Effector memory CD8-positive, alpha-beta T cell (primary cell): Measurements from ENCODE around the gene MYOM3.
"Not testable (repeated sequence)": the region's sequence is repeated elsewhere in the genome, so short reads cannot be mapped to it uniquely, and the experiment has no call there.

Experiments
- ATAC-seq: fragments of 150-1000 bp; cut with Tn5 transposase; replicated peaks from 2 replicates; pipeline ENCODE4 v1.10.0; 2021; ENCODE audit warnings: mild to moderate bottlenecking, moderate library complexity
- DNase-seq, 3 experiments: peaks; one replicate each; pipeline ENCODE4 v3.0.0; 2021
- H3K27ac Mint-ChIP-seq, 2 donors: one replicate each; pipeline ENCODE4 v1.8.0; 2022; ENCODE audit warnings: mild to moderate bottlenecking in 2 of 2, mixed read lengths in 2 of 2, moderate library complexity in 2 of 2
- H3K27me3 Mint-ChIP-seq, 2 donors: one replicate each; pipeline ENCODE4 v1.8.0; 2022; ENCODE audit warnings: mixed read lengths in 2 of 2
- H3K36me3 Mint-ChIP-seq: one replicate; pipeline ENCODE4 v1.8.0; 2022; ENCODE audit warnings: mild to moderate bottlenecking, moderate library complexity, mixed read lengths; ENCODE audit not compliant: insufficient read depth
- H3K4me1 Mint-ChIP-seq, 2 donors: one replicate each; pipeline ENCODE4 v1.8.0; 2022; ENCODE audit warnings: low read depth in 2 of 2, mixed read lengths in 2 of 2
- H3K4me3 Mint-ChIP-seq, 2 donors: one replicate each; pipeline ENCODE4 v1.8.0; 2022; ENCODE audit warnings: mild to moderate bottlenecking in 2 of 2, mixed read lengths in 2 of 2, moderate library complexity in 2 of 2
- H3K9me3 Mint-ChIP-seq, 2 donors: one replicate each; pipeline ENCODE4 v1.8.0; 2022; ENCODE audit warnings: mixed read lengths in 2 of 2

The MYOM3 gene

DNA sequence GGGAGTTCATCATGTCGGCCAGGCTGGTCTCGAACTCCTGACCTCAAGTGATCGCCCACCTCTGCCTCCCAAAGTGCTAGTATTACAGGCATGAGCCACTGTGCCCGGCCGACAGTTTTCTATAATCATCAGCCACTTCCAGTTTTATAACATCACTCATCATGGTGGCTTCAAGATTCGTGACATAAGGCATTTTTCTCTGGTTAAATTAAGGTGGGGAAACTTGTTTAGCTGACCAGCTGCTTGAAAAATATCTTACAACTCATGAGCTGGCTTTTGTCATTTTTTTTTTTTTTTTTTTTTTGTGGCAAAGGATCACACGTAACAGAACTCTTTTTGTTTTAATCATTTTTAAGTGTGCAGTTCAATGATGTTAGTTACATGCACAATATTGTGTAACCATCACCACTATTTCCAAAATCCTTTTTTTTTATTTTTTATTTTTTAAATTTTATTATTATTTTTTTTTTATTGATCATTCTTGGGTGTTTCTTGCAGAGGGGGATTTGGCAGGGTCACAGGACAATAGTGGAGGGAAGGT is 80.9 kb downstream of the MYOM3 start:
- ATAC-seq, H3K9me3 Mint-ChIP-seq, H3K4me3 Mint-ChIP-seq, H3K36me3 Mint-ChIP-seq, H3K4me1 Mint-ChIP-seq, DNase-seq, H3K27me3 Mint-ChIP-seq, H3K27ac Mint-ChIP-seq: not testable (repeated sequence)

DNA sequence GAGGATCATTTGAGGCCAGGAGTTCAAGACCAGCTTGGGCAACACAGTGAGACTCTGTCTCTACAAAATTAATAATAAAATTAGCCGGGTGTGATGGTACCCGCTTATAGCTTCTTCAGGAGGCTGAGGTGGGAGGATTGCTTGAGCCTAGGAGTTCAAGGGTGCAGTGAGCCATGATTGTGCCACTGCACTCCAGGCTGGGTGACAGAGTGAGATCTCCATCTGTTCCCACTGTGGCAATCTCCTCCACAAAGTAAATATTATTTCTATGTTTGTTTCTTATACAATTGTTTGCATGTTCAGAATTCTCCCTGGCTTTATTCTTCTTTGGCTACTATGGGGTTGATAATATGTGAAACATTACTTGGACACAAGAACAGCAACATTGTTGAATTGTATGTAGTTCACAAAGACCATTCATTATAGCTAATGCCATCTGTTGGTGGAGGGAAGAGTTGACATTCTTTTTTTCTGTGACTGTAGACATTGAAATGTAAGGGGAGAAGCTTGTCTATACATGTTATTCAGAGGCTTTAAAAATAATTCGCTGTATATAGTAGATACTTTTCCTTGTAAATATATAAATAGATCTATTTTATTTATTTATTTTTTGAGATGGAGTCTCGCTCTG is 84.0 kb downstream of the MYOM3 start:
- H3K36me3 Mint-ChIP-seq: peaks cover 3% of the 10 kb centered on the region
- H3K9me3 Mint-ChIP-seq: no peaks in the 10 kb centered on the region
- peaks cover 0 to 2% of the 10 kb centered on the region in 2 donors for H3K27me3 Mint-ChIP-seq
- H3K4me1 Mint-ChIP-seq: no peaks in the 10 kb centered on the region
- H3K27ac Mint-ChIP-seq: no peak overlapping the region
- H3K4me3 Mint-ChIP-seq: no peak overlapping the region
- ATAC-seq: no peak
- no peak for DNase-seq

DNA sequence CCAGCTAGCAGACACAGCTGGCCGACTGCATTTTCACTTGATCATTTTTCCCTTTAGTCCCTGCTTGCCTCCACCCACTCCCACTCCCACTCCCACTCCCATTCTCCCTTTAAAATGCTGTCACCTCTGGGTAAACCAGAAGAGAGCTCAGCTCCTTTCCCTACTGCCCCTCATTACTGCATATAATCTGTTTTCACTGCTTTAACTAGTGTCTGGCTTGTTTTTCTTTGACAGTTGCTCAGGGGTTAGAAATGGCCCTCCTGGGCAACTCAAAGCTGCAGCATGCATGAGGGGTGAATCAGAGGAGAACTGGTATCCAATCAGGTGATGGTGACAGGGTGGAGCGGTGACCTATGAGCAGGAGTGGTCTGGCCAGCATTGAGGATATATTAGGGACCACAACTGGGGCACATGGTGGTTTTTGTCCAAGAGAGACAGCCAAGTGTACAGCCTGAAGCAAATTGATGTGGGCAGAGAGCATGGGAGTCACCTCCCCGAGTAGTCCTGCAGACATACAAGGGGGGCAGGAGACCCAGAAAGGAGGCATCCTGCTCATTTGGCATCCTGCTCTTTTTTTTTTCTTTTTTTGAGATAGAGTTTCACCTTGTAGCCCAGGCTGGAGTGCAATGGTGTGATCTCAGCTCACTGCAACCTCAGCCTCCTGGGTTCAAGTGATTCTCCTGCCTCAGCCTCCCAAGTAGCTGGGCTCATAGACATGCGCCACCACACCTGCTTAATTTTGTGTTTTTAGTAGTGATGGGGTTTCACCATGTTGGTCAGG is 89.2 kb downstream of the MYOM3 start:
- H3K4me1 Mint-ChIP-seq: no peaks in the 10 kb centered on the region
- no peak overlapping the region for H3K4me3 Mint-ChIP-seq
- no peaks in the 10 kb centered on the region for H3K36me3 Mint-ChIP-seq
- no peaks in the 10 kb centered on the region for H3K9me3 Mint-ChIP-seq
- H3K27ac Mint-ChIP-seq: no peak overlapping the region
- ATAC-seq (no peak), DNase-seq (no peak)
- H3K27me3 Mint-ChIP-seq: peaks cover under 1 to 10% of the 10 kb centered on the region in 2 donors

DNA sequence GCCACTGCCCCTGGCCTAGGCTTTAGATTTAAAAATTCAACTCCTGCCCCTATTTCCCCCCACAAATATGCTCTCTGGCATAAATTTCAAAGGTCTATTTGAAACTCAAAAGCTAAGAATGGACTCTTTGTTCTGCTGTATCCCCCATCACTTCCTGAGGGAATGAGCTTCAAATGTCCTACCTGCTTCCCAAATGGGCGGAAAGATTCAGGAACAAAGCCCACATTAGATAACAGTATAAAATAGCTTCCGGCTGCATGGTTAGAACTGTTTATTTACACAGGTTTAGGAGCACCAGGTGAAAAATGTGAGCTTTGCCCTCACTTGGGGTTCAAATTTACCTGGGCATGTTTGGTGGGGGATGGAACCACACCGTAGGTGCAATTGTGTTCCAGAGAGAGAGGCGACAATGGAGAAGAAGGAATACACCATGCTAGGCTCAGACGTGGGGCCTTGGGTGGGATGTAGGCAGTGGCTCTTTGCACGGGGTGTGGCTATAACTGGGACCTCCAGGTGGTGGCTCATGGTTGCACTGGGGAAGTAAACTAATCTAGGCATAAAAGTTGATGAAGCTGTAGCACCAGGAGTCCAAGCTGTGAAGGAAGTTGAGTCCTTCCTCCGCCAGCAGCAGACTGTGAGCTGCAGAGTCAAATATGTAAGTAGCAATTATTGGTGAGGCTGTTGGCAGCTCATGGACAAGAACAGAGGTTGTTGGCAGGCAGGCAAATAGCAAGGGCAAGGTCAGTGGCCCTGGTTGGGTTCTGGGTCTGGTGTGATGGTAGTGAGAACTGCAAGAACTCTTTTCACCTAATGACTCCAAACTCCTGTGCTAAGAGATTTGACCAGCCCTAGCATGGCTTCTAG is 90.3 kb downstream of the MYOM3 start:
- Mint-ChIP-seq H3K36me3 (no peaks in the 10 kb centered on the region), H3K4me1 (no peaks in the 10 kb centered on the region), H3K4me3 (no peak overlapping the region), H3K27me3 (peaks cover 6 to 10% of the 10 kb centered on the region in 2 donors), H3K27ac (no peak overlapping the region), H3K9me3 (no peaks in the 10 kb centered on the region)
- ATAC-seq (no peak), DNase-seq (no peak)

DNA sequence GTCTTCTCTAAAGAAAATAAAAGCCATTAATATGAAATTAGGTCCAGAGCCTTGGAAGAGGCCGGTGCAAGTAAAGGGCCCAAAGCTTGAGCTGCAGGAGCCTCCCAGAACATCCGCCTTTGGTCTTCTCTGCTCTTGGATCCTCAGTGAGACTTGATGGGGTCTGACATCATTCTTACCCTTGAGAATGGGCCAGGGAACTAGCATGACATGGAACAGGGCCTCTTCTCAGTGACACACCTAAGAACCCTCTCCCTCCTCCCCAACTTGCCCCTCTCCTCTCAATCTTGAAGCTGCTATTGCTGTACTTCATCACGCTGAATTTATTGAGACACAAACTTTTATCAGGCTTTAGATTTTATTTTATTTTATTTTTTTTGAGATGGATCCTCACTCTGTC is 91.5 kb downstream of the MYOM3 start:
- ATAC-seq: no peak
- H3K27ac Mint-ChIP-seq: peak overlapping the region in 1 of 2 donors; percentile 63
- peaks cover 6 to 10% of the 10 kb centered on the region in 2 donors for H3K27me3 Mint-ChIP-seq
- H3K9me3 Mint-ChIP-seq: no peaks in the 10 kb centered on the region
- no peaks in the 10 kb centered on the region for H3K36me3 Mint-ChIP-seq
- no peaks in the 10 kb centered on the region for H3K4me1 Mint-ChIP-seq
- DNase-seq: no peak
- no peak overlapping the region for H3K4me3 Mint-ChIP-seq

DNA sequence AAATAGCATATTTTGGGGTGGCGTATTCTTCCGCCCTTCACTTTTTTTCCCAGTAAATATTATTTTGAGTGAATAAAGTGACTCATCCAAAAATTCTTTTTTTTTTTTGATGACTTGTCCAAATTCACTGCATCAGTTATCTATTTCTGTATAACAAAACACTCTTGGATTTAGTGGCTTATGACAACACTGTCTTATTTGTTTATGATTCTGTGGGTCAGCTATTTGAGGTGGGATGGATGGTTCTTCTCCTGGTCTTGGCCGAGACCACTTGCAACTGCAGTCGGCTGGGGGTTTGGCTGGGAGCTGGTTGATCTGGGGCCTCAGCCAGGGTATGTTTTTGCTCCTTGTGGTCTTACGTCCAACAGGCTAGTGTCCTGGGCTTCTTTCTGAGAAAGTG is 91.9 kb downstream of the MYOM3 start:
- H3K27me3 Mint-ChIP-seq: peaks cover 6 to 11% of the 10 kb centered on the region in 2 donors
- no peak for DNase-seq
- no peaks in the 10 kb centered on the region for H3K36me3 Mint-ChIP-seq
- no peaks in the 10 kb centered on the region for H3K9me3 Mint-ChIP-seq
- no peak overlapping the region for H3K4me3 Mint-ChIP-seq
- peak overlapping the region in 1 of 2 donors; percentile 63 for H3K27ac Mint-ChIP-seq
- no peak for ATAC-seq
- no peaks in the 10 kb centered on the region for H3K4me1 Mint-ChIP-seq

DNA sequence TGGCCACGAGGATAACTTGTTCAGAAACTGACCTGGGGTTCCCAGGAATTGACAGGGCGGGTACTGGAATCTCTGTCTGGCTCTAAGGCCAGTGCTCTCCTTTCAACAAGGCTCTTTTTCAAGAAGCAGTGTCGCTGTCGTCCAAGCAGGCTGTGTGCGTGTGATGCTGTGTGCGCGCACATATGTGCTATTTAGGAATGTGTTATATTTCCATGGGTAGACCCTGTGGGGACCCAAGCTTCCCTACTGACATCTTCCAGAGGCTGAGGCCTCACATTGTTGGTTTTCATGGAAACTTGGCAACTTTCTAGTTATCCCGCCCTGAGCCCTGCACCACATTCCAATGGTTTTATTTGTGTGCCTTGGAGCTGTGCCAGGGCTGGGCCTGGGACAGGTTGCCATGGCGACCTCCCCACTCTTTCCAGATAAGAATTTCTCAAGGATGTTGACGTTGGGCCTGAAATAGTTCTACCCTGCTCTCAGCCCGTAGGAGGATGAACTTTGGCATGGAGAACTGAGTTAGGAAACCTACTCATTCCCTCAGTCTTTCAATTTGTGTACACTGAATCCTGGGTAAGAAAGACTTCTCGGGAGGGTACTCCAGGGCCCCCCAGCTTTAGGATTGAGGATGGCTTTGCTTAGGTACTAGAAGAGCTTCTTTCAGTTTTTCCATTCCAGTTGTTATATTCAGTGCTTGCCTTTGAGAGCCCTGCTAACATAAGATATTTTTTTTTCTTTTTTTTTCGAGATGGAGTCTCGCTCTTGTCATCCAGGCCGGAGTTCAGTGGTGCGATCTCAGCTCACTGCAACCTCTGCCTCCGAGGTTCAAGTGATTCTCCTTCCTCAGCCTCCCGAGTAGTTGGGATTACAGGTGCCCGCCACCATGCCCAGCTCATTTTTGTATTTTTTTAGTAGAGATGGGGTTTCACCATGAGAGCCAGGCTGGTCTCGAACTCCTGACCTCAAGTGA is 93.0 kb downstream of the MYOM3 start:
- DNase-seq (no peak), ATAC-seq (no peak)
- Mint-ChIP-seq H3K27me3 (peaks cover 6 to 23% of the 10 kb centered on the region in 2 donors), H3K9me3 (no peaks in the 10 kb centered on the region), H3K4me3 (no peak overlapping the region), H3K36me3 (no peaks in the 10 kb centered on the region), H3K27ac (no peak overlapping the region), H3K4me1 (no peaks in the 10 kb centered on the region)

DNA sequence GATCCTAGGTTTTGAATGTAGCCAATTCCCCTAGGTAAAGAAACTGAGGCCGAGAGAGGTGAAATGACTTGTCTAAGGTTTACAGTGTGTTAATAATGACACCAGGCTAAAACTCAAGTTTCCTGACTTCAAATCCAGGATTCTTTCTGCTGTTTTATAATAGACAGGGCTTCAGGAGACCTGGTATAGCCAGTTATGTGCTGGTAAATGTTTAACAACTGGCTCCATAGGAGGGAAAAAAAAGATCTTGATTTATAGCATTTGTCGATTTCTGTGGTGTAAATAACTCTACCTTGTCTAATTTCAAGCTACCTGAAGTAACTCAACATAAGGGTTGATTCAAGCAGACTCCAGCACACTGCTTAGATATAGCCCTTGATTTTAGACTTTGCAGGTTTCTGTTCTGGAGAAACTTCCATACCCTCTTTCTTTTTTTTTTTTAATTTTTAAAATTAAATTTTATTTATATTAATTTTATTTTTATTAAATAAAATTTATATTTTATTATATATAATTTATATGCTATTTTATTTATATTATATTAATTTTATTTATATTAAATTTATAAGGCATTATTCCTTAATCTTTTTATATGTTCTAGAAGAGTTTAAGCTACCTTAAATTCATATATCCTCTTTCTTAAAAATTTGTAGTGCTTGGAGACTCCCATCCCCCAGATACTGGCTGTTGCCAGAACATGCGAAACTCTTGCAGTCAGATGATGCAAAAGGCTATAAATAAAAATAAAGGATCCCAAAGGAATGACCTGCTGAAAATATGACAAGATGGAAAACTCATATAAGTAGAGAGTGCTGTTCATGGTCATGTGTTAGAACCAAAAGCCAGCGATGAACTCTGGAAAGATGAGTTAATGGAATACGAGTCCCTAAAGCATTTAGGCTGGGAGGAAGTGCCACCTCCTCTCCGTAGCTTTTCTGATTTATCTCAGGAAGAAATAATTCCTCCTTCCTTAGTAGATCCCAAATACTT is 96.4 kb downstream of the MYOM3 start:
- Mint-ChIP-seq H3K4me1 (peaks cover 0 to 2% of the 10 kb centered on the region in 2 donors), H3K27me3 (peaks cover 31 to 47% of the 10 kb centered on the region in 2 donors), H3K36me3 (no peaks in the 10 kb centered on the region), H3K4me3 (no peak overlapping the region), H3K9me3 (no peaks in the 10 kb centered on the region), H3K27ac (no peak overlapping the region)
- DNase-seq (no peak), ATAC-seq (no peak)

DNA sequence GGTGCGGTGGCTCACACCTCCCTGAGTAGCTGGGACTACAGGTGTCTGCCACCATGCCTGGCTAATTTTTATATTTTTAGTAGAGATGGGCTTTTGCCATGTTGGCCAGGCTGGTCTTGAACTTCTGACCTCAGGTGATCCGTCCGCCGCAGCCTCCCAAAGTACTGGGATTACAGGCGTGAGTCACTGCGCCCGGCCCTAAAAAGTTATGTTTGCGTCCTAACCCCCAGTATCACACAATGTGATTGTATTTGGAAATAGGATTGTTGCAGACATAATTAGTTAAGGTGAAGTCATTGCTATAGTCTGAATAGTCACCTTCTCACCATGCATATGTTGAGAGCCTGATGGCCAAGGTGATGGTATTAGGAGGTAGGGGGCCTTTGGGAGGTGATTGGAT is 99.1 kb downstream of the MYOM3 start:
- not testable (repeated sequence) for H3K9me3 Mint-ChIP-seq, H3K36me3 Mint-ChIP-seq, DNase-seq, ATAC-seq, H3K27ac Mint-ChIP-seq, H3K4me3 Mint-ChIP-seq, H3K4me1 Mint-ChIP-seq
- peaks cover 38 to 60% of the 10 kb centered on the region in 2 donors for H3K27me3 Mint-ChIP-seq

DNA sequence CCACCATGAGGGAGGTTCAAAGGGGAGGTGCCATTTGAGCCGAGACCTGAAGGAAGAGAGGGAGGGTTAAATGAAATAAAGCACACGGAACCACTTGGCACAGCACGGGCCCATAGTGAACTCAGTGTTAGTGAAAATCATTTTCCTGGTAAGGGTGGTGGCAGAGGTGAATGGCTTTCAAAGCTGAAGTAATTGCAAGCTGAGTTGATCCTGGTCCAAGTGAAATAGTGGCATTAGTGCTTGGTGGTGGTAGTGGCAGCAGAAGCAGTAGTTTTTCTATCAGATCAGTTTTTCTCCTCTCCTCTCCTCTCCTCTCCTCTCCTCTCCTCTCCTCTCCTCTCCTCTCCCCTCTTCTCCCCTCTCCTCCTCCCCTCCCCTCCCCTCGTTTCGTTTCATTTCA is 101.3 kb downstream of the MYOM3 start:
- H3K27ac Mint-ChIP-seq: peak overlapping the region in 1 of 2 donors; percentile 49
- ATAC-seq: no peak
- peaks cover 41 to 66% of the 10 kb centered on the region in 2 donors for H3K27me3 Mint-ChIP-seq
- no peak for DNase-seq
- H3K36me3 Mint-ChIP-seq: no peaks in the 10 kb centered on the region
- H3K9me3 Mint-ChIP-seq: no peaks in the 10 kb centered on the region
- H3K4me3 Mint-ChIP-seq: no peak overlapping the region
- H3K4me1 Mint-ChIP-seq: peaks cover 0 to 2% of the 10 kb centered on the region in 2 donors

DNA sequence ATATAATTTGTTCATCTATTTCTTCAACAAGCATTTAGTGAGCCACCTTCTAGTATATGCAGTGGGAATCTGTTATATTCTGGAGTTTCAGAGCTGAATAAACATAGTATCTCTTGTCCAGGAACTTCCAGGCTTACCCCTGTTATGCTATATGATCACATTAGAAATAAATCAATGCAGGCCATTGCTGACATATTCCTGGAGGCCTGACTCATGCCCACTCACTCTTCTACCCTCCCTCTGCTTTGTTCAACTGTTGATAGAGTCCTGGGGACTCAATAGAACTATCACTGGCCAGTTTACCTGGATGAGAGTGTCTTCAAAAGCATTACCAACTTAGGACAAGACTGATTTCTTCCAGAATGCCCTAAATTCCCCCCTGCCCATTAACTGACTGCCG is 102.5 kb downstream of the MYOM3 start:
- no peak overlapping the region for H3K4me3 Mint-ChIP-seq
- H3K9me3 Mint-ChIP-seq: no peaks in the 10 kb centered on the region
- ATAC-seq (no peak), DNase-seq (no peak)
- no peak overlapping the region for H3K27ac Mint-ChIP-seq
- peaks cover 41 to 59% of the 10 kb centered on the region in 2 donors for H3K27me3 Mint-ChIP-seq
- no peaks in the 10 kb centered on the region for H3K36me3 Mint-ChIP-seq
- peaks cover 0 to 2% of the 10 kb centered on the region in 2 donors for H3K4me1 Mint-ChIP-seq
